Measurements from ENCODE around the gene FOS.

Gene FOS

DNA sequence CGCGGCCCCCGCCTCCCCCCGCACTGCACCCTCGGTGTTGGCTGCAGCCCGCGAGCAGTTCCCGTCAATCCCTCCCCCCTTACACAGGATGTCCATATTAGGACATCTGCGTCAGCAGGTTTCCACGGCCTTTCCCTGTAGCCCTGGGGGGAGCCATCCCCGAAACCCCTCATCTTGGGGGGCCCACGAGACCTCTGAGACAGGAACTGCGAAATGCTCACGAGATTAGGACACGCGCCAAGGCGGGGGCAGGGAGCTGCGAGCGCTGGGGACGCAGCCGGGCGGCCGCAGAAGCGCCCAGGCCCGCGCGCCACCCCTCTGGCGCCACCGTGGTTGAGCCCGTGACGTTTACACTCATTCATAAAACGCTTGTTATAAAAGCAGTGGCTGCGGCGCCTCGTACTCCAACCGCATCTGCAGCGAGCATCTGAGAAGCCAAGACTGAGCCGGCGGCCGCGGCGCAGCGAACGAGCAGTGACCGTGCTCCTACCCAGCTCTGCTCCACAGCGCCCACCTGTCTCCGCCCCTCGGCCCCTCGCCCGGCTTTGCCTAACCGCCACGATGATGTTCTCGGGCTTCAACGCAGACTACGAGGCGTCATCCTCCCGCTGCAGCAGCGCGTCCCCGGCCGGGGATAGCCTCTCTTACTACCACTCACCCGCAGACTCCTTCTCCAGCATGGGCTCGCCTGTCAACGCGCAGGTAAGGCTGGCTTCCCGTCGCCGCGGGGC lies at the start of gene FOS:
Gene FOS (plus strand): TSS at position 407 of the 731 bp plus-strand sequence. CDS start 155 bp downstream, at position 562.
- ATAC-seq: peak; percentile 55
- TF ChIP-seq ZNF565 (CRISPR knock-in tag; conservative IDR thresholded peaks at IDR 0.05; ENCODE audit: low read depth) (peak; percentile 47; the same call in 1 of the 2 replicates), TOX (CRISPR knock-in tag; IDR thresholded peaks at IDR 0.05; ENCODE audit: borderline replicate concordance) (no peak), RARB (CRISPR knock-in tag; IDR thresholded peaks at IDR 0.05) (peak; percentile 22; the same call in 1 of the 2 replicates), ZFP30 (CRISPR knock-in tag; IDR thresholded peaks at IDR 0.05) (no peak), GLIS3 (CRISPR knock-in tag; IDR thresholded peaks at IDR 0.05) (peak; percentile 77; the same call in 1 of the 2 replicates)
- TF ChIP-seq, protein P1, sequence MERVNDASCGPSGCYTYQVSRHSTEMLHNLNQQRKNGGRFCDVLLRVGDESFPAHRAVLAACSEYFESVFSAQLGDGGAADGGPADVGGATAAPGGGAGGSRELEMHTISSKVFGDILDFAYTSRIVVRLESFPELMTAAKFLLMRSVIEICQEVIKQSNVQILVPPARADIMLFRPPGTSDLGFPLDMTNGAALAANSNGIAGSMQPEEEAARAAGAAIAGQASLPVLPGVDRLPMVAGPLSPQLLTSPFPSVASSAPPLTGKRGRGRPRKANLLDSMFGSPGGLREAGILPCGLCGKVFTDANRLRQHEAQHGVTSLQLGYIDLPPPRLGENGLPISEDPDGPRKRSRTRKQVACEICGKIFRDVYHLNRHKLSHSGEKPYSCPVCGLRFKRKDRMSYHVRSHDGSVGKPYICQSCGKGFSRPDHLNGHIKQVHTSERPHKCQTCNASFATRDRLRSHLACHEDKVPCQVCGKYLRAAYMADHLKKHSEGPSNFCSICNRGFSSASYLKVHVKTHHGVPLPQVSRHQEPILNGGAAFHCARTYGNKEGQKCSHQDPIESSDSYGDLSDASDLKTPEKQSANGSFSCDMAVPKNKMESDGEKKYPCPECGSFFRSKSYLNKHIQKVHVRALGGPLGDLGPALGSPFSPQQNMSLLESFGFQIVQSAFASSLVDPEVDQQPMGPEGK (CRISPR knock-in tag; IDR thresholded peaks at IDR 0.05; ENCODE audit: borderline replicate concordance): peak; percentile 74
- TF ChIP-seq, protein P2, sequence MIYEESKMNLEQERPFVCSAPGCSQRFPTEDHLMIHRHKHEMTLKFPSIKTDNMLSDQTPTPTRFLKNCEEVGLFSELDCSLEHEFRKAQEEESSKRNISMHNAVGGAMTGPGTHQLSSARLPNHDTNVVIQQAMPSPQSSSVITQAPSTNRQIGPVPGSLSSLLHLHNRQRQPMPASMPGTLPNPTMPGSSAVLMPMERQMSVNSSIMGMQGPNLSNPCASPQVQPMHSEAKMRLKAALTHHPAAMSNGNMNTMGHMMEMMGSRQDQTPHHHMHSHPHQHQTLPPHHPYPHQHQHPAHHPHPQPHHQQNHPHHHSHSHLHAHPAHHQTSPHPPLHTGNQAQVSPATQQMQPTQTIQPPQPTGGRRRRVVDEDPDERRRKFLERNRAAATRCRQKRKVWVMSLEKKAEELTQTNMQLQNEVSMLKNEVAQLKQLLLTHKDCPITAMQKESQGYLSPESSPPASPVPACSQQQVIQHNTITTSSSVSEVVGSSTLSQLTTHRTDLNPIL (CRISPR knock-in tag; IDR thresholded peaks at IDR 0.05; ENCODE audit: low read depth): no peak

DNA sequence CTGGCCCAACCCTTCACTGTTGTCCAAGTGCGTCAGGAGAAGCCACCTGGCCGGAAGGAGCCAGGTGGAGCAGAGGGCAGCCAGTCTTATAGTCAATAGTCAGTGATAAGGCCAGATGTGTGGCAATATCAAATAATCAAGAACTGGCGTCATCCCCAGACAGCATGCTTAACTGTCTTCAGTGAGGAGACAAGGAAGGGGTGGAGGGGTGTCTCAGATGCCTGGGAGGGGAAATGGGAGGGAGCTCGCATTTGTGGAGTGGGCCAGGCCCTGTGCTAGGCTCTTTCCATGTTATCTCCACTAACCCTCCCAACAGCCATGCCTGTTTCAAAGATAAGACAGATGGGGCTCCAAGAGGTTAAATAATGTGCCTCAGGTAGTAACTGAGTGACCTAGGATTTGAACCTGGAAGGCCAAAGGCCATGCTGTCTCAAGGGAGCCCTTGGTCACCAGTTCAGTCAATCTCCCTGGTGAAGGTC lies 48.9 kb upstream of the FOS start:
- no peak for ATAC-seq
- TF ChIP-seq, protein P2 (CRISPR knock-in tag; IDR thresholded peaks at IDR 0.05; ENCODE audit: low read depth): no peak
- TF ChIP-seq ISL1 (CRISPR knock-in tag; IDR thresholded peaks at IDR 0.05) (no peak), ZNF70 (CRISPR knock-in tag; IDR thresholded peaks at IDR 0.05) (no peak), CSDC2 (CRISPR knock-in tag; IDR thresholded peaks at IDR 0.05) (no peak), ZFP30 (CRISPR knock-in tag; IDR thresholded peaks at IDR 0.05) (no peak), TOX (CRISPR knock-in tag; IDR thresholded peaks at IDR 0.05; ENCODE audit: borderline replicate concordance) (no peak), BACH2 (CRISPR knock-in tag; IDR thresholded peaks at IDR 0.05; ENCODE audit: borderline replicate concordance) (no peak), RARB (CRISPR knock-in tag; IDR thresholded peaks at IDR 0.05) (no peak), TSHZ2 (CRISPR knock-in tag; IDR thresholded peaks at IDR 0.05) (no peak), CSRNP3 (CRISPR knock-in tag; IDR thresholded peaks at IDR 0.05) (no peak), ZNF8 (CRISPR knock-in tag; IDR thresholded peaks at IDR 0.05) (no peak), SNAI2 (CRISPR knock-in tag; IDR thresholded peaks at IDR 0.05) (no peak), ESRRG (CRISPR knock-in tag; IDR thresholded peaks at IDR 0.05) (no peak), GLIS3 (CRISPR knock-in tag; IDR thresholded peaks at IDR 0.05) (no peak), ZNF565 (CRISPR knock-in tag; conservative IDR thresholded peaks at IDR 0.05; ENCODE audit: low read depth) (no peak)
- TF ChIP-seq, protein P1 (CRISPR knock-in tag; IDR thresholded peaks at IDR 0.05; ENCODE audit: borderline replicate concordance): no peak

Data from SK-N-SH treated with all-trans-retinoic acid at 6 μM for 48 hours (cell line).